Activated CD4-positive, alpha-beta memory T cell treated with anti-CD3 and anti-CD28 coated beads, Interleukin-2, amount 10 ng/mL, durations not matched to agents 7 days and 5 days (primary cell): Measurements from ENCODE around the gene HK1. TPM values are rescaled to one million over a fixed set of nuclear protein-coding genes. Genes with fewer than 3 reads are reported as not detected.
A peak's percentile ranks its signal among the peaks of the same experiment; 100 is the strongest.
"Not testable (repeated sequence)": the region's sequence is repeated elsewhere in the genome, so short reads cannot be mapped to it uniquely, and the experiment has no call there.

ENCODE experiments used
- CTCF ChIA-PET: fragments of 350-600 bp; sonication (Branson Sonifier 250); formaldehyde crosslinking; loops from one replicate; lab custom pipeline; 2021; ENCODE audit warnings: antibody characterized with exemption, inconsistent platforms; lab: Charles Lee
- POLR2A ChIA-PET: fragments of 350-600 bp; sonication (Branson Sonifier 250); formaldehyde crosslinking; loops from one replicate; lab custom pipeline; 2021; ENCODE audit warnings: antibody characterized with exemption; lab: Charles Lee
- DNase-seq: peaks from one replicate; pipeline ENCODE4 v3.0.0-alpha.2; 2020
- H3K27ac Mint-ChIP-seq: one replicate; pipeline ENCODE4 v1.8.0; 2021; ENCODE audit warnings: mild to moderate bottlenecking, mixed read lengths
- H3K27me3 Mint-ChIP-seq: one replicate; pipeline ENCODE4 v1.8.0; 2021; ENCODE audit warnings: mixed read lengths
- H3K36me3 Mint-ChIP-seq: one replicate; pipeline ENCODE4 v1.8.0; 2021; ENCODE audit warnings: low read depth, mixed read lengths
- H3K4me1 Mint-ChIP-seq: one replicate; pipeline ENCODE4 v1.8.0; 2021; ENCODE audit warnings: mixed read lengths
- H3K4me3 Mint-ChIP-seq: one replicate; pipeline ENCODE4 v1.8.0; 2021; ENCODE audit warnings: mild to moderate bottlenecking, mixed read lengths
- H3K9me3 Mint-ChIP-seq: one replicate; pipeline ENCODE4 v1.8.0; 2021; ENCODE audit warnings: mixed read lengths
- total RNA-seq, 2 experiments: library from RNA; stranded (reverse); gene quantifications; one replicate each; pipeline ENCODE4 v1.2.3, GENCODE V29; 2021

Gene HK1
- total RNA-seq, 2 experiments from 2014 or later, result 142 to 146 TPM

- H3K9me3 Mint-ChIP-seq, result not testable (repeated sequence)
- POLR2A ChIA-PET, result interaction anchor here (1.2 to 4.7 kb wide), 3 partner anchors 11 to 25 kb away, joined by 4 to 35 read pairs (median 14); no protein-coding TSS in a partner anchor
- CTCF ChIA-PET, result interaction anchor here (1.0 kb wide), 1 partner anchor 16 kb away, joined by 3 read pairs; no protein-coding TSS in a partner anchor
Measured at GRCh38 chr10:69333865-69334301, 55.6 kb downstream of the HK1 start.

DNA sequence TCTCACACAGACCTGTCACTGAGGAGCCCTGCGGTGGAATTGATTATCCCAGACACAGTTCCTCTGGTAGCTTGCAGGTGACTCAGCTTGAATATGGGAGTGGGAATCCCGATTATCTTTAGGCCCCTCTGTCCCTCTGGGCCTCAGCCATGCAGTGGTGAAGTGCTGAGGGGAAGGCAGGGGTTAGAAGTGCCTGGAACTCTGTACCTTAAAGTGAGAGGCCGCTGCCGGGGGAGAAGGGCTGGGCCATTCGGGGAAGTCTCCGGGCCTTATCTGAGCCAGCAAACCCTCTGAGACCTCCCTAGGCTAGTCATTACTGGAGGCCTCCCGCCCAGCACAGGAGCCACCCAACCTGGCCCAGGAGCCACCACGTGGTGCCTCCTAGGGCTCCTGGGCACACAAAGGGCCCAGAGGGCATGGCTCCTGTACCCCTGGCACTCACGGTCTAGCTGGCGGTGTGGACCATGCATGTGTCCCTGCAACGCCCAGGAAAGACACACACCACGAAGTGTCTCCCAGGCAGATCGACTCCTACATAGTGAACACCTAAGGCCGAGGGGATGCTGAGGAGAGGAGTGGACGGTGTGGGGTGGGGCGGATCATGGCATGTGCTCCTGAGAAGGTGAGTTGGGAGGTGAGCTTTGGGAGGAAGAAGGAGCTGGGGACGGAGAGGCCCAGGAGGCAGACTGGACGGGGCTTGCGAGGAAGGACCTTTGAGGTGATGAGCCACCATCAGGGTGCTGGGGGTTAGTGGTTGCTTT is 56.2 kb downstream of the HK1 start:
- Mint-ChIP-seq H3K36me3 (peaks cover 37% of the 10 kb centered on the region), H3K4me3 (peak overlapping the region; percentile 34)

More at GRCh38 chr10:69333865-69334301, 55.6 kb downstream of the HK1 start:
- not testable (repeated sequence) for DNase-seq, H3K27me3 Mint-ChIP-seq, H3K4me3 Mint-ChIP-seq
- peaks cover 37% of the 10 kb centered on the region for H3K36me3 Mint-ChIP-seq
- peaks cover 59% of the 10 kb centered on the region for H3K4me1 Mint-ChIP-seq
- peak overlapping the region; percentile 77 for H3K27ac Mint-ChIP-seq

DNA sequence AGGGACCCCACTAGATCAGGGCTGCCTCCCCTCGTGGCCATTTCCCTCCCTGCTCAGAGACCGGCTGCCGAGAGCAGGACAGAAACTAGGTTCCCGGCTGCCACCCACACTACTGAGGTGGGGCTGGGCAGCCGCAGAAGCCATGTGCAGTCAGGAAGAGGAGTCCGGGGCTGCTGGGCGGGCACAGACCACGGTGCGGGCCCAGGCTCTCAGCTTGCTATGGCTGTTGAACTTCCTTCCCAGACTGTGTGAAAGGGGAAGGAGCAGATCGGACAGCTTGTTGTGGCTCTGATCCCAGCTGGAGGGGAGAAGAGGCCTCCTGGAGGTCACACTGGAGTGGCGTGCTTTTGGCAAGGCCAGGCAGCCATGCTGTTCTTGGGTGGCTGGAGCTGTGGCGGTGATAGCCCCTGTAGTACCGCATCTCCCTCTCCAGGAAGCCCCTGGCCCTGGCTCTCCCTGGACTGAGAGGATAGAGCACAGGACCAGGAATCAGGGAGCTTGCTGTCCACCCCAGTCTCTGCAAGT is 56.8 kb downstream of the HK1 start:
- H3K4me3 Mint-ChIP-seq, result peak overlapping the region; percentile 34
- POLR2A ChIA-PET, result interaction anchor here (3.9 to 4.7 kb wide), 2 partner anchors 10 to 16 kb away, joined by 14 to 35 read pairs; no protein-coding TSS in a partner anchor
- H3K36me3 Mint-ChIP-seq, result peaks cover 36% of the 10 kb centered on the region

More for the DNA sequence above, 56.2 kb downstream of the HK1 start:
- ChIA-PET POLR2A (interaction anchor here (3.9 to 4.7 kb wide), 2 partner anchors 10 to 15 kb away, joined by 14 to 35 read pairs; no protein-coding TSS in a partner anchor), CTCF (interaction anchor here (1.3 kb wide), 1 partner anchor 74 kb away, joined by 3 read pairs; no protein-coding TSS in a partner anchor)
- peaks cover 60% of the 10 kb centered on the region for H3K4me1 Mint-ChIP-seq
- H3K27me3 Mint-ChIP-seq, result no peaks in the 10 kb centered on the region
- no peaks in the 10 kb centered on the region for H3K9me3 Mint-ChIP-seq
- DNase-seq, result no peak
- peak overlapping the region; percentile 77 for H3K27ac Mint-ChIP-seq

GRCh38 chr10:69335613-69336012 is 57.3 kb downstream of the HK1 start:
- no peaks in the 10 kb centered on the region for H3K27me3 Mint-ChIP-seq
- peaks cover 32% of the 10 kb centered on the region for H3K36me3 Mint-ChIP-seq
- DNase-seq, result no peak
- ChIA-PET CTCF (interaction anchor here (0.7 to 1.3 kb wide), 2 partner anchors 12 to 73 kb away, joined by 3 to 7 read pairs; no protein-coding TSS in a partner anchor), POLR2A (interaction anchor here (3.9 to 4.7 kb wide), 2 partner anchors 9 to 17 kb away, joined by 14 to 35 read pairs; no protein-coding TSS in a partner anchor)
- H3K4me1 Mint-ChIP-seq, result peaks cover 61% of the 10 kb centered on the region
- H3K27ac Mint-ChIP-seq, result no peak overlapping the region
- H3K4me3 Mint-ChIP-seq, result no peak overlapping the region
- no peaks in the 10 kb centered on the region for H3K9me3 Mint-ChIP-seq

More for the DNA sequence above, 56.8 kb downstream of the HK1 start:
- Mint-ChIP-seq H3K27ac (peak overlapping the region; percentile 77), H3K9me3 (no peaks in the 10 kb centered on the region), H3K4me1 (peaks cover 61% of the 10 kb centered on the region), H3K27me3 (no peaks in the 10 kb centered on the region)
- DNase-seq, result peak; percentile 51
- CTCF ChIA-PET, result interaction anchor here (0.7 to 1.3 kb wide), 2 partner anchors 12 to 73 kb away, joined by 3 to 7 read pairs; no protein-coding TSS in a partner anchor

GRCh38 chr10:69336952-69337295 is 58.6 kb downstream of the HK1 start:
- ChIA-PET CTCF (interaction anchor here (1.1 to 1.2 kb wide), 2 partner anchors 13 to 14 kb away, joined by 4 to 5 read pairs; no protein-coding TSS in a partner anchor), POLR2A (interaction anchor here (1.2 to 1.6 kb wide), 2 partner anchors 8 to 10 kb away, joined by 3 to 5 read pairs; no protein-coding TSS in a partner anchor)
- Mint-ChIP-seq H3K4me3 (no peak overlapping the region), H3K27ac (no peak overlapping the region), H3K36me3 (peaks cover 32% of the 10 kb centered on the region), H3K9me3 (no peaks in the 10 kb centered on the region), H3K27me3 (no peaks in the 10 kb centered on the region), H3K4me1 (peaks cover 66% of the 10 kb centered on the region)
- DNase-seq, result no peak

DNA sequence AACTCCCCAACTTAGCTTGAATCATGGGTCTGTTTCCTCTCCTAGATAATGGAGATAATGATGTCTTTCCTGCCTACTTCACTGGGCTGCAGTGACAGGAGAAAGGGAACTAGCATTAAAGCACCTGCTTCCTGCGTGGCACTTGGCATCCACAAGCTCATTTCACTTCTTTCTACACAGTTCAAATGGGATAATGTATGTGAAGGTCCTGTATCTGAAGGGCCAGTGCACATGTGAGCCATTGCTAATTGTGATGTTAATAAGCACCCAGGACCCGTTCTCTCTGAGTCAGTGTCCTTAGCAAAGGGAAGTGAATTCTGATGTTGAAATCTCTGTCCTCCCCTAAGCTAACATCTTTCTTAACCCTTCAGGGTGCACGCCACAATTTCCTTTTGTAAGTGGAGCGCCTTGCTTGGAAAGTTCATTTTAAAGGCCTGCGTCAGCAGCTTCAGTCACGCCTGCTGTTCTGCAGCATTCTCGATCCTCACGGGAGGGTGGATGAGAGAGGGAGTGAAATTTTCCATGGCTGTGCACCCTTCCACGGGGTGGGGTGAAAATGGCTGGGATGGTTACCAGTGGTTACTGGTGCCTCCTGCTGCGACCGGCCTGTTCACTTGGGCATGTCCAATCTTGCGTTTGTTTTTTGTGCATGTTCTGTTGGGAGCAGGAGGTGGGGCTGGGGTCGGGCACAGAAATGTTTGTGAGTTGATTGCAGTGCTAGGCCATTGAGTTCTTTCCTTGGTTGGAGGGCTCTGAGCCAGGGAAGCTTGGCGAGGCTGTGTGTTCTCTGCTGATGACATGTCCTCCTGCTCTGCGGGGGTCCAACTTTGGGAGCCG is 59.2 kb downstream of the HK1 start:
- Mint-ChIP-seq H3K27ac (no peak overlapping the region), H3K4me3 (no peak overlapping the region), H3K4me1 (peaks cover 72% of the 10 kb centered on the region), H3K27me3 (no peaks in the 10 kb centered on the region), H3K36me3 (peaks cover 32% of the 10 kb centered on the region), H3K9me3 (no peaks in the 10 kb centered on the region)
- DNase-seq, result no peak
- ChIA-PET POLR2A (interaction anchor here (1.2 to 1.6 kb wide), 2 partner anchors 7 to 10 kb away, joined by 3 to 5 read pairs; no protein-coding TSS in a partner anchor), CTCF (interaction anchor here (1.1 to 1.2 kb wide), 2 partner anchors 14 kb away, joined by 4 to 5 read pairs; no protein-coding TSS in a partner anchor)

- H3K36me3 Mint-ChIP-seq, result peaks cover 31% of the 10 kb centered on the region
- DNase-seq, result no peak
- no peaks in the 10 kb centered on the region for H3K9me3 Mint-ChIP-seq
- ChIA-PET CTCF (no interaction called here), POLR2A (interaction anchor here (1.2 kb wide), 1 partner anchor 11 kb away, joined by 3 read pairs; no protein-coding TSS in a partner anchor)
- no peak overlapping the region for H3K27ac Mint-ChIP-seq
- no peaks in the 10 kb centered on the region for H3K27me3 Mint-ChIP-seq
- H3K4me1 Mint-ChIP-seq, result peaks cover 72% of the 10 kb centered on the region
- no peak overlapping the region for H3K4me3 Mint-ChIP-seq
Measured at GRCh38 chr10:69338133-69338456, 59.8 kb downstream of the HK1 start.

DNA sequence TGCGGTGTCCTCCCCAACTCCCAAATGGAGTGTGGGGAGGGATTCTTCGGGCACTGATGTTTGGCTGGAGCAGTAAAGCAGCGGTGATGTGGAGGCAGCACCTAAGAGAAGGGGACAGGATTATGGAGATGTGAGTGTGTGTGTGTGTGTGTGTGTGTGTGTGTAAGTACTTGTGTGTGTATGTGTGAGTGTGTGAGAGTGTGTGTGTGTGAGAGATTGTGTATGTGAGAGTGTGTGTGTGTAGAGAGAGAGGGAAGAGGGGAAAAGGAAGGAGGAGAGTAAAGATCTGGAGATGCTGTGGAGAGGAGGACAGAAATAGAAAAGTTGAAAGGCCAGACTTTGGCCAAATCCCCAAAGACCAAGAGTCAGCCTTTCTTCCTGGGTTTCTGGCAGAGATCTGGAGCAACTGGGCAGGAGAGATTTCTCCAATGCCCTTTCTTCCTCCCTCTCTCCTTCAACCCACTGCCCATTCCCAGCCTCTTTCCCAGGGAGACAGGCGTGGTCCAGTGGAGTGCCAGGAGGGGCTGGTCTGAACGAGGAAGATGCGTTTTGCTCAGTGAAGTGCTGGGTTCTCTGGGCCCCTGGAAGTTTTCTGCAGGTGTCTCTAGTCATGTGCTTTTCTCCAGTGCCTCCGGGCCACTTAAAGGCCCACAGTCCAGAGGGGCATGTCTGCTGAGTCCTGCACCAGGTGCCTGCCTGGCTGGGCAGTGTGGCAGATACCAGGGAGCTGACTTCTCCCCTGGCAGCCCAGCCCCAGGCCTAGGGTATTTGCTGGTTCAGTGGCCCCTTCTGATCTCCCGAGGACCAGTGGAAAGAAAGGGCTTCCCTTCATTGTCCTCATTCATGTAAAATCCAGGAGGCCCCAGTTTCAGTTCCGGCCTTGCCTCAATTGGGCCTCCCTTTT is 60.5 kb downstream of the HK1 start:
- Mint-ChIP-seq H3K36me3 (peaks cover 36% of the 10 kb centered on the region), H3K4me3 (no peak overlapping the region), H3K27me3 (no peaks in the 10 kb centered on the region), H3K9me3 (no peaks in the 10 kb centered on the region), H3K27ac (peak overlapping the region; percentile 19), H3K4me1 (peaks cover 73% of the 10 kb centered on the region)
- no peak for DNase-seq
- POLR2A ChIA-PET, result interaction anchor here (1.0 kb wide), 1 partner anchor 10 kb away, joined by 3 read pairs; no protein-coding TSS in a partner anchor
- CTCF ChIA-PET, result interaction anchor here (1.4 kb wide), 1 partner anchor 69 kb away, joined by 3 read pairs; no protein-coding TSS in a partner anchor

- Mint-ChIP-seq H3K9me3 (no peaks in the 10 kb centered on the region), H3K27me3 (no peaks in the 10 kb centered on the region), H3K4me1 (peaks cover 73% of the 10 kb centered on the region), H3K36me3 (peaks cover 50% of the 10 kb centered on the region), H3K27ac (no peak overlapping the region), H3K4me3 (no peak overlapping the region)
- POLR2A ChIA-PET, result no interaction called here
- DNase-seq, result no peak
- CTCF ChIA-PET, result interaction anchor here (1.1 kb wide), 1 partner anchor 13 kb away, joined by 3 read pairs; no protein-coding TSS in a partner anchor
Measured at GRCh38 chr10:69340695-69341094, 62.4 kb downstream of the HK1 start.

DNA sequence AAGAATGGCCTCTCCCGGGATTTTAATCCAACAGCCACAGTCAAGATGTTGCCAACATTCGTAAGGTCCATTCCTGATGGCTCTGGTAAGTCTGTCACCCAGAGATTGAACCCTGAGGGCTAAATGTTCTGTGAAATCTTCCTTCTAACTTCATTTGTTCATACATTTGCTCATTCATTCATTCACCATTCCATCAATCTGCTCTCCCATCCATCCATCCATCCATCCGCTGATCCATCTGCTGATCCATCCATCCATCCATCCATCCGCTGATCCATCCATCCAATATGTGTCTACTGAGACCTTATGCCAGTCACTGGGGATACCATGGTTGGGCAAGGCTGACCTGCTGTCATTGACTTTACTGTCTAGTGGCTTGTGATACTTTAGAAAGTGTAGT is 65.6 kb downstream of the HK1 start:
- no peak overlapping the region for H3K4me3 Mint-ChIP-seq
- H3K27me3 Mint-ChIP-seq, result no peaks in the 10 kb centered on the region
- CTCF ChIA-PET, result no interaction called here
- H3K27ac Mint-ChIP-seq, result peak overlapping the region; percentile 87
- POLR2A ChIA-PET, result interaction anchor here (1.6 to 2.2 kb wide), 3 partner anchors 10 to 25 kb away, joined by 5 to 18 read pairs (median 14); no protein-coding TSS in a partner anchor
- peaks cover 66% of the 10 kb centered on the region for H3K36me3 Mint-ChIP-seq
- no peak for DNase-seq
- no peaks in the 10 kb centered on the region for H3K9me3 Mint-ChIP-seq
- peaks cover 77% of the 10 kb centered on the region for H3K4me1 Mint-ChIP-seq

GRCh38 chr10:69344591-69345252 is 66.4 kb downstream of the HK1 start:
- ChIA-PET CTCF (interaction anchor here (1.3 kb wide), 1 partner anchor 25 kb away, joined by 4 read pairs; no protein-coding TSS in a partner anchor), POLR2A (interaction anchor here (0.9 to 2.2 kb wide), 7 partner anchors 8 to 46 kb away, joined by 3 to 18 read pairs (median 5); no protein-coding TSS in a partner anchor)
- Mint-ChIP-seq H3K36me3 (peaks cover 72% of the 10 kb centered on the region), H3K4me3 (peak overlapping the region; percentile 13), H3K27ac (peak overlapping the region; percentile 87), H3K9me3 (no peaks in the 10 kb centered on the region), H3K4me1 (peaks cover 81% of the 10 kb centered on the region), H3K27me3 (no peaks in the 10 kb centered on the region)
- DNase-seq, result peak; percentile 56
